ELF-1 (cell line): ENCODE measurements around the gene IYD.
A peak's percentile ranks its signal among the peaks of the same experiment; 100 is the strongest.

ENCODE experiments used
- DNase-seq: peaks from one replicate; pipeline ENCODE4 v3.0.0-alpha.2; 2016; ENCODE audit warnings: low read depth, low spot score

IYD gene

DNA sequence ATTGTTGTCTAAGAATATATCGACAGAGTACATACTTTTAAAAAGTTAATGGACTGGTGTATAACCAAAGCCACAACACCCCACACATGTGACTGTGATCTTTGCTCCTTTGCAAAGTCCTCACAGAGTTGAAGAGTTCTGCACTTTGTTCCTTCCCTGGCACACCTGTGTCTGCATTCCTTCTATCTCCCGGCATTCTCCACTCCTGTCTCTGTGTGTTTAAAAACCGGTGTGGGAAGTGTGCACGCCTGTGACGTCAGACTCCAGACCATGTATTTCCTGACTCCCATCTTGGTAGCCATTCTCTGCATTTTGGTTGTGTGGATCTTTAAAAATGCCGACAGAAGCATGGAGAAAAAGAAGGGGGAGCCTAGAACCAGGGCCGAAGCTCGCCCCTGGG, at the start of gene IYD:
IYD (plus strand) TSS at position 251 of the 400 bp plus-strand sequence; CDS start at position 271, 20 bp downstream.
- no peak for DNase-seq

GRCh38 chr6:150319924-150320323, 48.9 kb upstream of the IYD start:
- no peak for DNase-seq

GRCh38 chr6:150320442-150320841, 48.4 kb upstream of the IYD start:
- no peak for DNase-seq

DNA sequence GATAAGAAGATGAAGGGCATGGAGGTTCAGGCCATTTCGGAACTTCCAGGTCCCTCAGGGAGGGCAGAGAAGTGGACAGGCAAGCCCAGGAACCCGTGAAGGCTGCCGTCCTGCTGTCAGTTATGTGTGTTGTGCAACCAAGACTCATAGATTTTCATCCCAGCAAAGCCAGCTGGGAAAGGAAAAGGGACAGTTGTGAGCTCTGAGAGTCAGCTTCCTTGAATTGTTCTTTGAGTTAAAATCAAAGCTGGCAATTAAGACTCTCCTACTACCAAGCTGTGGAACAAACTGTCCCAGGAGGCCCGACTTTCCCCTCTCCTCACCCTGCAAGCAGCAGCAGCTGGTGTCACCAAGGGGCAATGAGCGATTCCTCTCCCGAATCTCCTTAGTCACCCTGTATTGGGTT, 46.3 kb upstream of the IYD start:
- DNase-seq, result no peak

DNA sequence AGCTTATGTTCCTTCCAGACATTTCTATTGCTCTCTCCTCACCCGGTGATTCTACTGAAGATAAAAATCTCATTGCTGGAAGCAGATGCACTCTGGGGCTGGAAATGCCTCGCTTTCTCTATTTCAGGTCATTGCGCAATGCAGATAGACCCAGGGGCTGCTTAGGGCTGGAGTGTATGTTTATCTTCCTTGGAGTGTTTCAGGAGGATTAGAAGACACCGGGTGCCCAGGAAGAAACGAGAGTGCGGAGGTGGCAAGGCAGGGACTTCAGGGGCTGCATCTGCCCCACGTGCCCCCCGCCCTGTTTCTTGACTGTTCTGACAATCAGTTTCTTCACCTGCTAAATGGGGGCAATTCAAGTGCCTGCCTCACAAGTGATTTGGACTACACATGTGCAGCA, 45.6 kb upstream of the IYD start:
- peak; percentile 9 for DNase-seq

DNA sequence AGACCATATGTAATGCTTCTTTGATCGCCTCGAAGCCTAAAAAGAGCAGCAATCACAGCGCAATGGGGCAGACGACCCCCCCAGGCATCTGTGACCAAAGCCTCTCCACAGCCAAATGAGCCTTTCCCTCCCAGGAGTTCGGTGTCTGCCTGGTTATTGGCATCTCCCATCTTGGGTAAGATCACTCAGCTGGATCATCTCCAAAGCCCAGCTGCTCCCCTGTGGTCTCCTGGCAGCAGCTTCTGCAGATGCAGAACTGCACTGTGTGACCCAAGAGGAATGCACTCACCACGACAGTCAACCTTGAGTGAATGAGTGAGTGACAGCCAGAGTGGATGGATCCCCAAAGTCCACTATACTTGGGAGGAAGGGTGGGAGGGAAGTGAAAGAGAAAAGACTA, 44.8 kb upstream of the IYD start:
- DNase-seq, result no peak

GRCh38 chr6:150325066-150325772, 43.6 kb upstream of the IYD start:
- no peak for DNase-seq

- DNase-seq, result peak; percentile 34
Observed at GRCh38 chr6:150327117-150327774, 41.6 kb upstream of the IYD start.

DNA sequence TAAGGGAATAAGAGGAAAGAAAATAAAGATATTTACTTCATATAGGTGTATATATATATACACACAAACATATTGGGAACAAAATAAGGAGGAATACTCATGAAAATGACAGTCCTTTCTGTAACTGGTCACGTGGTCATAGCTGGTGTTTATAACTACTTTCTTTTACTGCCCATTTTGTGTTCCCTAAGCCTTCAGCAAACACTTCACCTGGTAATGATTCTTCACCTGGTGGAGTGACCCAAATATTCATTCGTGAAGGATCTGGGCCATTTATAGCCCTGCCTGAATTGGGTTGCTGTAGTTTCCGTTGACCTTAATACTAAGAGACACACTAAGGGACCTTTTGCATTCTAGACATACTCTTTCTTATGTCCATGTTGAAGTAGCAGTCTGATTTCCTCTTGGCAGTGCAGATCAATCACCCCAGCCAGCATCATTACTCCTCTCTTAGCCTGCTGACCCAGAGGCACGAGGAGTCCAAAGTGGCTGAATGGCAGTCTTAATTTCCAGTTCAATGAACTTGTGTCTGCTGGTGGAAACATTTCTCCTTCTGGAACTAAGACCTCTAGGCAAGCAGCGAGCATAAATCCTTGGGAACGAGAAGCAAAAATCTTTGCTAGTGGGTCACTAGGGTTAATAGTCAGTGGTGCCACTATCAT, 39.9 kb upstream of the IYD start:
- DNase-seq, result no peak

DNA sequence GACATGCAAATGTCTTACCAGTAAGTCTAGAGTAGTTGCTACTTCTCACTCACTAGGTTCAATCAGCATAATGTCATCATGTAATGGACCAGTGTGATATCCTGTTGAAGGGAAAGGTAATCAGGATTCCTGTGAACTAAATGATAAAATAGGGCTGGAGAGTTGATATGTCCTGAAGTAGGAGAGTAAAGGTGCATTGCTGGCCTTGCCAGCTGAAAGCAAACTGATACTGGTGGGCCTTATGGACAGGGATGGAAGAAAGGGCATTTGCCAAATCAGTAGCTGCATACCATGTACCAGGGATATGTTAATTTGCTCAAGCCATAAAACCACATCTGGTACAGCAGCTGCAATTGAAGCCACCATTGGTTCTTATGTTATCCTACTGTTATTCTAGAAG, 37.5 kb upstream of the IYD start:
- DNase-seq, result no peak

GRCh38 chr6:150332939-150333584, 35.8 kb upstream of the IYD start:
- DNase-seq, result no peak

- DNase-seq, result no peak
Observed at GRCh38 chr6:150333585-150333941, 35.2 kb upstream of the IYD start.

DNA sequence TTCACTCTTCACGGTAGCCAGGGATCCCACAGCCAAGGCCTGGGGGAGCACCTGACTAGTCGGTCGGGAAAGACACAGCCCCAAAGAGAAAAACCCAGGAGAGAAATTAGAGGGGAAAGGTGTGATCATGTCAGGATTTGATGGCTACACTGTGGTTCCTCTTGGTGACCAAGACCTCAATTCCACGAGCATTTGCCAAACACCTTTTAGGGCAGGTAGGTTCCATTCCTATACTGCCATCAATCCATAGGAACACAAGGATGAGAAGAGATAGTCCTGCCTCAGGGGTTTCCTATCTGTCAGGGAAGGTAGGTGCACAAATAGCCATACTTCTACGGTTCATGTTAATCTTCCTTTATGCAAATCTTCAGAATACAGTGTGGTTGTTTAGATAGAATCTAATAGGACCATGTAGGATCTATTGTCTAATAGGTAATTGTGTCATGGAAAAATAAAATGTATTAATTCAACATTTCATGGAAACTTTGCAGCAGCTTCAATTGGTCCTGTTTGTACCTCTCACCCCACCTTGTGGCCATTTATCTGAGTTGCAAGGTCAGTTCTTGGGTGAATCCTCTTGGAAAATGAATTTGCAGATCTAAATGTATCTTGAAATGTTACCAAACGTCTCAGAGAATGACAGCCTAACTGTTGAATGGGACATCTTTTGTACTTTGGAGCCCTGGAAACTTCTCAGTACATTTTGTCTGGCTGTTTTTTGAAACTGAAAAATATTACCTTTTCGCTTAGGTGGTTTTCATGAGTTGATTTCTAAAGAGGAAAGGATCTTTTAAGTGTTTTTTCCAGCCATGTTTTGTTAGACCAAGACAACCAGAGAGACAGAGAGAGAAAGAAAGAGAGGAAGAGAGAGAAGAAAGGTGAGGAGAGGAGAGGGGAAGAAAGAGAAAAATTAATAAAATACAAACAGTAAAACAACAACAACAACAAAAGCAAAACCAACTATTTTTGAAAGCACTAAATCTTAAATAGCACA, 33.7 kb upstream of the IYD start:
- peak; percentile 34 for DNase-seq

- no peak for DNase-seq
Observed at GRCh38 chr6:150336299-150336698, 32.5 kb upstream of the IYD start.

- DNase-seq, result no peak
Observed at GRCh38 chr6:150336708-150337107, 32.1 kb upstream of the IYD start.

GRCh38 chr6:150342126-150342525, 26.7 kb upstream of the IYD start:
- peak; percentile 27 for DNase-seq

- no peak for DNase-seq
Observed at GRCh38 chr6:150343434-150343833, 25.4 kb upstream of the IYD start.

DNA sequence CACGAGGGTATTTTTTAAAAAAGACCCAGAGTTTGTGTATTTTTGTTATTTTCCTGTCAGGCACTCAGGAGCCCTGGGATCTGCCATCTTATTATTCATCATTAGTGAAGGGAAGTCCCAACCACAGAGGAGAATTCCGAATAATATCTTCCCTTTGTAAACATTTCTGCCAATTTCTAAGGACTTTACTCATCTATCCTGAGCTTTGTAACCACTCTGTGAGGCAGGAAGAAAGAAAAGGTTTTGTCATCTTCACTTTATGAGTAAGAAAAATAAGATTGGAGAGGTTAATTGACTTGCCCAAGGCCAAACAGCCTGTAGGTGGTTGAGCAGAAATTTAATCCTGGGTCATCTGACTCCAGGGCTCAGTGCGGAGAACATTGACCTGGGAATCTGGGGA, 23.0 kb upstream of the IYD start:
- no peak for DNase-seq

GRCh38 chr6:150346346-150346745, 22.5 kb upstream of the IYD start:
- no peak for DNase-seq

GRCh38 chr6:150347845-150348244, 21.0 kb upstream of the IYD start:
- no peak for DNase-seq

GRCh38 chr6:150349546-150349945, 19.3 kb upstream of the IYD start:
- no peak for DNase-seq
